Upper lobe of left lung (tissue), 4 donors: ENCODE data around the gene SLC30A9.

Experiments used
- POLR2AphosphoS5 ChIP-seq, 2 donors: sonication (generic); formaldehyde crosslinking; IDR thresholded peaks; one replicate each; pipeline ENCODE4 v1.5.1; 2017; ENCODE audit warnings: antibody characterized with exemption in 2 of 2
- TF ChIP-seq, protein P1 (sequence below), 6 experiments: fragments of 450-650 bp in 4 of 6; fragments of 200-600 bp in 2 of 6; sonication (generic) in 2 of 6; IDR thresholded peaks; one replicate each; pipeline ENCODE4 v1.5.1; 2016 to 2019; ENCODE audit warnings: antibody characterized with exemption in 6 of 6

DNA sequence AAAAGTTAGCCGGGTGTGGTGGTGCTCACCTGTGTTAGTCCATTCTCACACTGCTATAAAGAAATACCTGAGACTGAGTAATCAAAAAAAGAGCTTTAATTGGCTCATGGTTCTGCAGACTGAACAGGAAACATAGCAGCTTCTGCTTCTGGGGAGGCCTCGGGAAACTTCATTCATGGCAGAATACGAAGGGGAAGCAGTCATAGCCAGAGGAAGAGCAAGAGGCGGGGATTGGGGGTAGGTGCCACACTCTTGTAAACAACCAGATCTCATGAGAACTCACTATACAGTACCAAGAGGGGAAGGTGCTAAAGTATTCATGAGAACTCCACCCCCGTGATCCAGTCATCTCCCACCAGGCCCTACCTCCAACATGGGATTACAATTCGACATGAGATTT is 98.1 kb downstream of the SLC30A9 start:
- TF ChIP-seq, protein P1, sequence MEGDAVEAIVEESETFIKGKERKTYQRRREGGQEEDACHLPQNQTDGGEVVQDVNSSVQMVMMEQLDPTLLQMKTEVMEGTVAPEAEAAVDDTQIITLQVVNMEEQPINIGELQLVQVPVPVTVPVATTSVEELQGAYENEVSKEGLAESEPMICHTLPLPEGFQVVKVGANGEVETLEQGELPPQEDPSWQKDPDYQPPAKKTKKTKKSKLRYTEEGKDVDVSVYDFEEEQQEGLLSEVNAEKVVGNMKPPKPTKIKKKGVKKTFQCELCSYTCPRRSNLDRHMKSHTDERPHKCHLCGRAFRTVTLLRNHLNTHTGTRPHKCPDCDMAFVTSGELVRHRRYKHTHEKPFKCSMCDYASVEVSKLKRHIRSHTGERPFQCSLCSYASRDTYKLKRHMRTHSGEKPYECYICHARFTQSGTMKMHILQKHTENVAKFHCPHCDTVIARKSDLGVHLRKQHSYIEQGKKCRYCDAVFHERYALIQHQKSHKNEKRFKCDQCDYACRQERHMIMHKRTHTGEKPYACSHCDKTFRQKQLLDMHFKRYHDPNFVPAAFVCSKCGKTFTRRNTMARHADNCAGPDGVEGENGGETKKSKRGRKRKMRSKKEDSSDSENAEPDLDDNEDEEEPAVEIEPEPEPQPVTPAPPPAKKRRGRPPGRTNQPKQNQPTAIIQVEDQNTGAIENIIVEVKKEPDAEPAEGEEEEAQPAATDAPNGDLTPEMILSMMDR (IDR thresholded peaks at IDR 0.05), result no peak
- TF ChIP-seq POLR2AphosphoS5 (IDR thresholded peaks at IDR 0.05), result no peak
